ENCODE measurements around the gene FTL. TPM values are rescaled to one million over a fixed set of nuclear protein-coding genes. Genes with fewer than 3 reads are reported as not detected.

FTL gene
- total RNA-seq, 4 donors from 2014 or later, result 883 to 1,582 (median 1,278) TPM

DNA sequence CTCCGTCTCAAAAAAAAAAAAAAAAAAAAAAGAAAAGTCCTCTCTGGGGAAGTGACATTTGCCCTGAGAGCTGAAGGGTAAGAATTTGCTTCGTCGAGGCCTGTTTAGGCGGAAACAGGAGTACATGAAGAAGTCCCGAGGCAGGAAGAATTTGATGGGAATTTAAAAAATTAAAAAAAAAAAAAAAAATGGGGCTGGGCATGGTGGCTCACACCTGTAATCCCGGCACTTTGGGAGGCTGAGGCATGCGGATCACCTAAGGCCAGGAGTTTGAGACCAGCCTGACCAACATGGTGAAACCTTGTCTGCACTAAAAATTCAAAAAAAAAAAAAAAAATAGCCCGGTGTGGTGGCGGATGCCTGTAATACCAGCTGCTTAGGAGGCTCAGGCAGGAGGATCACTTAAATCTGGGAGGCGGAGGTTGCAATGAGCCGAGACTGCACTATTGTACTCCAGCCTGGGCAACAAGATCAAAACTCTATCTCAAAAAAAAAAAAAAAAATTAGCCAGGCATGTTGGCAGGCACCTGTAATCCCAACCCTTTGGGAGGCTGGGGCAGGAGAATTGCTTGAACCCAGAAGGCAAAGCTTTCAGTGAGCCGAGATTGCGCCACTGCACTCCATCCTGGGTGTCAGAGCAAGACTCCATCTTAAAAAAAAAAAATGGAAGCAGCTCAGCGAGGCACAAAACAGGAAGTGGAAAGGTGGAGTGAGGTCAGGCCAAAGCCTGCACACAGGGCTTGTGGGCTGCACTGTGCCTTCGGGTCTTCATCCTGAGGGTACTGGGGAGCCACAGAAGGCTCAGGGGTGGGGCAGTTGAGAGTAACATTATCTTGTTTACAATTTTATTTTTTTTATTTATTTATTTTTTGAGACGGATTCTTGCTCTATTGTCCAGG, 5.5 kb upstream of the FTL start:
- no peak overlapping the region for H3K4me3 ChIP-seq
- H3K9me3 ChIP-seq, result no peaks in the 10 kb centered on the region
- WGBS, result 79% methylated on average over 16 of the region's 16 CpGs
- DNase-seq (ENCODE audit: low spot score in 2 of 2), result no peak
- no peaks in the 10 kb centered on the region for H3K27me3 ChIP-seq
- H3K4me1 ChIP-seq, result peaks cover 36% of the 10 kb centered on the region
- TF ChIP-seq EP300 (IDR thresholded peaks at IDR 0.05), result no peak
- no peak for TF ChIP-seq POLR2A (IDR thresholded peaks at IDR 0.05)
- no peak for TF ChIP-seq POLR2AphosphoS5 (IDR thresholded peaks at IDR 0.05)
- TF ChIP-seq, protein P1, sequence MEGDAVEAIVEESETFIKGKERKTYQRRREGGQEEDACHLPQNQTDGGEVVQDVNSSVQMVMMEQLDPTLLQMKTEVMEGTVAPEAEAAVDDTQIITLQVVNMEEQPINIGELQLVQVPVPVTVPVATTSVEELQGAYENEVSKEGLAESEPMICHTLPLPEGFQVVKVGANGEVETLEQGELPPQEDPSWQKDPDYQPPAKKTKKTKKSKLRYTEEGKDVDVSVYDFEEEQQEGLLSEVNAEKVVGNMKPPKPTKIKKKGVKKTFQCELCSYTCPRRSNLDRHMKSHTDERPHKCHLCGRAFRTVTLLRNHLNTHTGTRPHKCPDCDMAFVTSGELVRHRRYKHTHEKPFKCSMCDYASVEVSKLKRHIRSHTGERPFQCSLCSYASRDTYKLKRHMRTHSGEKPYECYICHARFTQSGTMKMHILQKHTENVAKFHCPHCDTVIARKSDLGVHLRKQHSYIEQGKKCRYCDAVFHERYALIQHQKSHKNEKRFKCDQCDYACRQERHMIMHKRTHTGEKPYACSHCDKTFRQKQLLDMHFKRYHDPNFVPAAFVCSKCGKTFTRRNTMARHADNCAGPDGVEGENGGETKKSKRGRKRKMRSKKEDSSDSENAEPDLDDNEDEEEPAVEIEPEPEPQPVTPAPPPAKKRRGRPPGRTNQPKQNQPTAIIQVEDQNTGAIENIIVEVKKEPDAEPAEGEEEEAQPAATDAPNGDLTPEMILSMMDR (IDR thresholded peaks at IDR 0.05), result no peak
- no peak overlapping the region for H3K27ac ChIP-seq
- H3K36me3 ChIP-seq, result no peaks in the 10 kb centered on the region

DNA sequence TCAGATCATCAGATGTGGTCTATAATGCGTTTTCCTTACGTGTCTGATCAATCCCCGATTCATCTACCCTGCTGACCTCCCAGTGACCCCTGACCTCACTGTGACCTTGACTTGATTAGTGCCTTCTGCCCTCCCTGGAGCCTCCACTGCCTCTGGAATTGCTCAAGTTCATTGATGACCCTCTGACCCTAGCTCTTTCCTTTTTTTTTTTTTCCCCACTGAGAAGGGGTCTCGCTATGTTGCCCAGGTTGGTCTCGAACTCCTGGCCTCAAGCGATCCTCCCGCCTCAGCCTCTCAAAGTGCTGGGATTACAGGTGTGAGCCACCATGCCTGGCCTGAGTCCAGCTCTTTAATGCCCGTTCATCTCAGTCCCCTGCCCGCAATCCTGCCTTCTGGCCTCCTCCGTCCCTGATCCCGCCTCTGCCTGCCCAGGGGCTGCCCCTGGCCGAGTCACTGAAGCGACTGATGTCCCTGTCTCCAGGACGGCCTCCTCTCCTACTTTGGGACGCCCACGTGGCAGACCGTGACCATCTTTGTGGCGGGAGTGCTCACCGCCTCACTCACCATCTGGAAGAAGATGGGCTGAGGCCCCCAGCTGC, 4.0 kb upstream of the FTL start:
- H3K27me3 ChIP-seq, result no peaks in the 10 kb centered on the region
- H3K27ac ChIP-seq, result no peak overlapping the region
- 82% methylated on average over 19 of the region's 19 CpGs for WGBS
- peaks cover under 1% of the 10 kb centered on the region for H3K36me3 ChIP-seq
- H3K4me3 ChIP-seq, result no peak overlapping the region
- no peaks in the 10 kb centered on the region for H3K9me3 ChIP-seq
- no peak for DNase-seq (ENCODE audit: low spot score in 2 of 2)
- TF ChIP-seq POLR2A (IDR thresholded peaks at IDR 0.05), result no peak
- TF ChIP-seq, protein P1 (IDR thresholded peaks at IDR 0.05), result no peak
- no peak for TF ChIP-seq EP300 (IDR thresholded peaks at IDR 0.05)
- no peak for TF ChIP-seq POLR2AphosphoS5 (IDR thresholded peaks at IDR 0.05)
- H3K4me1 ChIP-seq, result peaks cover 30% of the 10 kb centered on the region

DNA sequence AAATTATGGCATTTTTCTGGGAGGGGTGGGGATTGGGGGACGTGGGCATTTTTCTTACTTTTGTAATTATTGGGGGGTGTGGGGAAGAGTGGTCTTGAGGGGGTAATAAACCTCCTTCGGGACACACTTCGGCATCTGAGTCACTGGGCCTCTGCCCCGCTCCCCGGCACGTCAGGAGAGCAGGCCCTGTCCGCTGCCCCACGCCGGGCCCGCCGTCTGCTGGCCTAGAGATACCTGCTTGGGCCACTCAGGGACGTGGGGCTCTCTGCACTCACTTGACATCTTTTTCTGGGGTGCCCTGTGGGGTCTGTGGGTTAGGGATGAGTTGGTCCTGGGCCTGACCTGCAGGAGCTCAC, 3.5 kb upstream of the FTL start:
- 79% methylated on average over 12 of the region's 12 CpGs for WGBS

DNA sequence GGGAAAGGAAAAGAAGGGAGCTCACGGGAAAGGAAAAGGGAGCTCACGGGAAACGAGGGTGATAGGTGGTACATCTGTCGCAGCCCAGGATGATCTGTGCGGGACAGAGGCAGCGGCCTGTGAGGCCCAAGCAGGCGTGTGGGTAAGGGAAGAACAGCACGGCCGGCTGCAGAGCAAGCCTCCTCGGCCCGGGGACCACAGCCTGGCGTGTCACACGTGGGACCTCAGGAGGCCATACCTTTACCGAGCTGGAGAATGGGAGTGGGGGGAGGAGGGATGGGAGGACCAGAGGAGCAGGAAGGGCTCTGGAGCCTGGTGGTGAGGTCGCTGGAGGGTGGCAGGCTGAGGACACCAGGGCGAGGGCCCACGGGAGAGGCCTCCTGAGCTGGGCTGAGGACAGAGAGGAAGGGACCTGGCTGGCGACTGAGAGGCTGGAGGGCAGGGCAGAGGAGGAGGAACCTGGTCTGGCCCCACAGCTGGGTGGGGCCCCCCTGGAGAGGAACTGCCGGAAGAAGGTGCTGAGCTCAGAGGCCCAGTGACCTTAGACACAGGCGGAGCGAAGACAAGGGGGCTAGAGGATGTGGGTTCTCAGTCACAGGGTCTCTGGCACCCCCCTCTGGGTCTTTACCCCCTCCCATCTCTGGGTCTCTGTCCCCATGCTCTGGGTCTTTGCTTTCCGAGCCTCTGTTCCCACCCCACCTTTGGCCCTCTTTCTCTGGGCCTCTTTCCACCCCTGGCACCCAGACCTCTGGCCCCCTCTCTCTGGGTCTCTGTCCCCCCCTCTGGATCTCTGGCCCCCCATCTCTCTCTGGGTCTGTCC, 2.9 kb upstream of the FTL start:
- no peaks in the 10 kb centered on the region for H3K27me3 ChIP-seq

More for the DNA sequence above, 3.5 kb upstream of the FTL start:
- no peaks in the 10 kb centered on the region for H3K9me3 ChIP-seq
- peaks cover 33% of the 10 kb centered on the region for H3K4me1 ChIP-seq
- H3K36me3 ChIP-seq, result peaks cover 5% of the 10 kb centered on the region
- DNase-seq (ENCODE audit: low spot score in 2 of 2), result no peak
- H3K4me3 ChIP-seq, result no peak overlapping the region
- no peak overlapping the region for H3K27ac ChIP-seq
- H3K27me3 ChIP-seq, result no peaks in the 10 kb centered on the region
- no peak for TF ChIP-seq POLR2AphosphoS5 (IDR thresholded peaks at IDR 0.05)

DNA sequence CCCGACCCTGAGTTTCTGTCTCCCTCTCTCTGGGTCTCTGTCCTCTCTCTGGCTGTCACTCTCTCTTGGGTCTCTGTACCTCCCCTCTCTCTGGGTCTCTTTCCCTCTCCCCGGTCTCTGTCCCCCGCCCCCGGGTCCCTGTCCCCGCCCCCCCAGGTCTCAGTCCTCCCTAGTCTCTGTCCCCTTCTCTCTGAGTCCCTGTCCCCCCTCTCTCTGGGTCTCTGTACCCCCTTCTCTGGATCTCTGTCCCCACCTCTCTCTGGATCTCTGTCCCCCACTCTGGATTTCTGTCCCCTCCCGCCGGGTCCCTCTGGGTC, 2.3 kb upstream of the FTL start:
- Histone ChIP-seq H3K4me1 (peaks cover 43% of the 10 kb centered on the region), H3K9me3 (no peaks in the 10 kb centered on the region), H3K4me3 (no peak overlapping the region), H3K27me3 (no peaks in the 10 kb centered on the region), H3K27ac (peak overlapping the region; percentile 89), H3K36me3 (peaks cover 11% of the 10 kb centered on the region)
- TF ChIP-seq POLR2AphosphoS5 (IDR thresholded peaks at IDR 0.05), result no peak
- TF ChIP-seq EP300 (IDR thresholded peaks at IDR 0.05), result no peak
- TF ChIP-seq POLR2A (IDR thresholded peaks at IDR 0.05), result no peak
- TF ChIP-seq, protein P1 (IDR thresholded peaks at IDR 0.05), result no peak
- DNase-seq (ENCODE audit: low spot score in 2 of 2), result no peak
- 69% methylated on average over 7 of the region's 7 CpGs for WGBS

More for the DNA sequence above, 2.9 kb upstream of the FTL start:
- H3K9me3 ChIP-seq, result no peaks in the 10 kb centered on the region
- DNase-seq (ENCODE audit: low spot score in 2 of 2), result no peak
- TF ChIP-seq POLR2AphosphoS5 (IDR thresholded peaks at IDR 0.05), result no peak
- no peak for TF ChIP-seq POLR2A (IDR thresholded peaks at IDR 0.05)
- TF ChIP-seq, protein P1 (IDR thresholded peaks at IDR 0.05), result no peak
- TF ChIP-seq EP300 (IDR thresholded peaks at IDR 0.05), result no peak
- H3K4me3 ChIP-seq, result no peak overlapping the region
- H3K27ac ChIP-seq, result peak overlapping the region; percentile 47
- peaks cover 39% of the 10 kb centered on the region for H3K4me1 ChIP-seq
- 68% methylated on average over 22 of the region's 22 CpGs for WGBS
- H3K36me3 ChIP-seq, result peaks cover 11% of the 10 kb centered on the region
